ENCODE data around the gene ATF7IP. TPM values are rescaled to one million over a fixed set of nuclear protein-coding genes. Genes with fewer than 3 reads are reported as not detected.
"Not testable (repeated sequence)": the region's sequence is repeated elsewhere in the genome, so short reads cannot be mapped to it uniquely, and the experiment has no call there.

The ATF7IP gene, protein sequence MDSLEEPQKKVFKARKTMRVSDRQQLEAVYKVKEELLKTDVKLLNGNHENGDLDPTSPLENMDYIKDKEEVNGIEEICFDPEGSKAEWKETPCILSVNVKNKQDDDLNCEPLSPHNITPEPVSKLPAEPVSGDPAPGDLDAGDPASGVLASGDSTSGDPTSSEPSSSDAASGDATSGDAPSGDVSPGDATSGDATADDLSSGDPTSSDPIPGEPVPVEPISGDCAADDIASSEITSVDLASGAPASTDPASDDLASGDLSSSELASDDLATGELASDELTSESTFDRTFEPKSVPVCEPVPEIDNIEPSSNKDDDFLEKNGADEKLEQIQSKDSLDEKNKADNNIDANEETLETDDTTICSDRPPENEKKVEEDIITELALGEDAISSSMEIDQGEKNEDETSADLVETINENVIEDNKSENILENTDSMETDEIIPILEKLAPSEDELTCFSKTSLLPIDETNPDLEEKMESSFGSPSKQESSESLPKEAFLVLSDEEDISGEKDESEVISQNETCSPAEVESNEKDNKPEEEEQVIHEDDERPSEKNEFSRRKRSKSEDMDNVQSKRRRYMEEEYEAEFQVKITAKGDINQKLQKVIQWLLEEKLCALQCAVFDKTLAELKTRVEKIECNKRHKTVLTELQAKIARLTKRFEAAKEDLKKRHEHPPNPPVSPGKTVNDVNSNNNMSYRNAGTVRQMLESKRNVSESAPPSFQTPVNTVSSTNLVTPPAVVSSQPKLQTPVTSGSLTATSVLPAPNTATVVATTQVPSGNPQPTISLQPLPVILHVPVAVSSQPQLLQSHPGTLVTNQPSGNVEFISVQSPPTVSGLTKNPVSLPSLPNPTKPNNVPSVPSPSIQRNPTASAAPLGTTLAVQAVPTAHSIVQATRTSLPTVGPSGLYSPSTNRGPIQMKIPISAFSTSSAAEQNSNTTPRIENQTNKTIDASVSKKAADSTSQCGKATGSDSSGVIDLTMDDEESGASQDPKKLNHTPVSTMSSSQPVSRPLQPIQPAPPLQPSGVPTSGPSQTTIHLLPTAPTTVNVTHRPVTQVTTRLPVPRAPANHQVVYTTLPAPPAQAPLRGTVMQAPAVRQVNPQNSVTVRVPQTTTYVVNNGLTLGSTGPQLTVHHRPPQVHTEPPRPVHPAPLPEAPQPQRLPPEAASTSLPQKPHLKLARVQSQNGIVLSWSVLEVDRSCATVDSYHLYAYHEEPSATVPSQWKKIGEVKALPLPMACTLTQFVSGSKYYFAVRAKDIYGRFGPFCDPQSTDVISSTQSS
- total RNA-seq: 76.9 TPM
- long read RNA-seq, full-length matches to known transcripts: 10 of 27 reads
- long read RNA-seq, partial matches to known transcripts: 7 of 27 reads
- long read RNA-seq, other reads (novel, unspliced or antisense): 10 of 27 reads

DNA sequence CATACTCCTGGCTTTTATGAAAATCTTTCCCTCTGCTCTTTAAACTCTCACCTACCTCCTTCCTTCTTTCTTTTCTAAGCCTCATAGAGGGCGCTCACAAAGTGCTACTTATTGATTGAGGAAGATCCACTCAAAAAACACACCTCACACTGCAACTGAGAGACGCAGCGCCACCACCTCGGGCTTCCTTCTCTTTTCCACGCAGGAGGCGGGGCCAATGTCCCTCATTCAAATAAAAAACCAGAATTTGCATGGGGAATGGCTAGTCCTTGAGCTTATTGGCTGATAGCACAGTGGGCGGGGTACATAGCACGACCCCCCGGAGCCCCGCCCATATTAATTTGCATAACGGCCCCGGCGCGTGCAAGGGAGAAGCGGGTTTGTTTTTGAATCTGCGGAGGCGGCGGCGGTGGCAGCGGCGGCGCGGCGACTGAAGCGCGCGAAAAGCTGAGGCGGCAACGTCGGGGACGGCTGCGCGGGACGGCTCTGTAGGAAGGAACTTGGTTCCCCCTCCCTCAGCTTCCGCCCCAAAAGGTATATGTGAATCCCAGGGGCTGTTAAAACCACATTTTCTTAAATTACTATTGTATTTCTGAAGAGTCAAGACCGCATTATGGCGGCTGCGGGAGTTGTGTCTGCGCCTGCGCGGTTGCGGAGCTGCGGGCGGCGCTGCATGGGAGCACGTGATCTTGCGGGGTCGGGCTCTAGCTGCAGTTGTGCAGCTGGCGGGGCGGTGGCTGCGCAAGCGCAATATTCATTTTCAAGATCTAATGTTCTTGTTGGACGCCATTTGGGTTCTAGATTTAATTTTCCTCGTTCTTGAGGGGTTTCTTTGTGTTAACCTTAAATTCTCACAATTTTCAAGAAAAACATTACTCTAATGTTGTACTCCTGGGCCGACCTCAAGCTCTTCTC lies at the start of gene ATF7IP:
Gene ATF7IP, plus strand, starts transcription at position 389 of the 915 bp plus-strand sequence. CDS start 58,234 bp downstream, outside the sequence.
- TF ChIP-seq, protein P1, sequence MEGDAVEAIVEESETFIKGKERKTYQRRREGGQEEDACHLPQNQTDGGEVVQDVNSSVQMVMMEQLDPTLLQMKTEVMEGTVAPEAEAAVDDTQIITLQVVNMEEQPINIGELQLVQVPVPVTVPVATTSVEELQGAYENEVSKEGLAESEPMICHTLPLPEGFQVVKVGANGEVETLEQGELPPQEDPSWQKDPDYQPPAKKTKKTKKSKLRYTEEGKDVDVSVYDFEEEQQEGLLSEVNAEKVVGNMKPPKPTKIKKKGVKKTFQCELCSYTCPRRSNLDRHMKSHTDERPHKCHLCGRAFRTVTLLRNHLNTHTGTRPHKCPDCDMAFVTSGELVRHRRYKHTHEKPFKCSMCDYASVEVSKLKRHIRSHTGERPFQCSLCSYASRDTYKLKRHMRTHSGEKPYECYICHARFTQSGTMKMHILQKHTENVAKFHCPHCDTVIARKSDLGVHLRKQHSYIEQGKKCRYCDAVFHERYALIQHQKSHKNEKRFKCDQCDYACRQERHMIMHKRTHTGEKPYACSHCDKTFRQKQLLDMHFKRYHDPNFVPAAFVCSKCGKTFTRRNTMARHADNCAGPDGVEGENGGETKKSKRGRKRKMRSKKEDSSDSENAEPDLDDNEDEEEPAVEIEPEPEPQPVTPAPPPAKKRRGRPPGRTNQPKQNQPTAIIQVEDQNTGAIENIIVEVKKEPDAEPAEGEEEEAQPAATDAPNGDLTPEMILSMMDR (IDR thresholded peaks at IDR 0.05): peak; percentile 24
- no peaks in the 10 kb centered on the region for H3K27me3 ChIP-seq (ENCODE audit: low read depth)
- DNase-seq (peak; percentile 96), ATAC-seq (peak; percentile 97 to 99)
- no peaks in the 10 kb centered on the region for H3K36me3 ChIP-seq
- peak within 1 kb of the TSS; percentile 69 for H3K4me3 ChIP-seq
- H3K27ac ChIP-seq: peak within 1 kb of the TSS; percentile 98
- peaks cover 15% of the 10 kb centered on the region for H3K4me1 ChIP-seq
- intact Hi-C loops (cut with DNase I): loop anchor here (10.0 kb wide), 1 partner anchor 101 kb away; no protein-coding TSS in a partner anchor
- H3K9me3 ChIP-seq: no peaks in the 10 kb centered on the region

DNA sequence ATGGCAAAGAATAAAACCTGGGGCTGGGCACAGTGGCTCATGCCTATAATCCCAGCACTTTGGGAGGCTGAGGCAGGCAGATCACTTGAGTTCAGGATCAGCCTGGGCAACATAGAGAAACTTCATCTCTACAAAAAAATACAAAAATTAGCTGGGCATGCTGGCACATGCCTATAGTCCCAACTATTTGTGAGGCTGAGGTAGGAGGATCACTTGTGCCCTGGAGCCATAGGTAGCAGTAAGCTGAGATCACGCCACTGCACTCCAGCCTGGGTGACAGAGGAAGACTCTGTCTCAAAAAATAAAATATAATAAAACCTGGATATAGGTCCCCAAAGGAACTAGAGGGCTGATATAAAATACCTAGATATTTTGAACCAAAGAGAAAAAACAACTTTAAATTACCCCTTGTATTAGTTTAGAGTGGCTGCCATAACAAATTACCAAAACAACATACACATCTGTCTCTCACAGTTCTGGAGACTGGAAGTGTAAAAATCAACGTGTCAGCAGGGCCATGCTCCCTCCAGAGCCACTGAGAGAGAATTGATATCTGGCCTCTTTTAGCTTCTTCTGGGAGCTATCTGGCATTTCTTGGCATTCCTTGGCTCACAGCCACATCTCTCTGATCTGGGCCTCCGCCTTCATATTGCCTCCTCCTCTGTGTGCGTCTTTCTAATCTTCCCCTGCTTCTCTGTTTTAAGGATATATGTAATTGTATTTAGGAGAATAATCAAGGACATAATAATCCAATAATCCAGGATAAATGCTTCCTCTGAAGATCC lies 47.9 kb upstream of the ATF7IP start:
- H3K27ac ChIP-seq: no peak overlapping the region
- ATAC-seq: no peak
- TF ChIP-seq, protein P1 (IDR thresholded peaks at IDR 0.05): no peak

DNA sequence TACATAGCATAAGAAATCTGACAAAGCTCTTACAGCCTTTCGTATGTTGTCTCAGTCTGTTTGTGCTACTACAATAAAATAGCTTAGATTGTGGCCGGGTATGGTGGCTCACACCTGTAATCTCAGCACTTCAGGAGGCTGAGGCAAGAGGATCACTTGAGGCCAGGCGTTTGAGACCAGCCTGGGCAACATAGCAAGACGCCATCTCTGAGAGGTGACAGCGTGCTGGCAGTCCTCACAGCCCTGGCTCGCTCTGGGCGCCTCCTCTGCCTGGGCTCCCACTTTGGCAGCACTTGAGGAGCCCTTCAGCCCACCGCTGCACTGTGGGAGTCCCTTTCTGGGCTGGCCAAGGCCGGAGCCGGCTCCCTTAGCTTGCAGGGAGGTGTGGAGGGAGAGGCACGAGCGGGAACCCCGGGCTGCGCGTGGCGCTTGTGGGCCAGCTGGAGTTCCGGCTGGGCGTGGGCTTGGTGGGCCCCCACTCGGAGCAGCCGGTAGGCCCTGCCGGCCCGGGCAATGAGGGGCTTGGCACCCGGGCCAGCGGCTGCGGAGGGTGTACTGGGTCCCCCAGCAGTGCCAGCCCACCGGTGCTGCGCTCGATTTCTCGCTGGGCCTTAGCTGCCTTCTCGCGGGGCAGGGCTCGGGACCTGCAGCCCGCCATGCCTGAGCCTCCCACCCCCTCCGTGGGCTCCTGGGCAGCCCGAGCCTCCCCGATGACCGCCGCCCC lies 45.6 kb upstream of the ATF7IP start:
- ATAC-seq; H3K9me3 ChIP-seq; intact Hi-C loops (cut with DNase I); H3K27ac ChIP-seq; H3K36me3 ChIP-seq; DNase-seq; H3K4me1 ChIP-seq; H3K4me3 ChIP-seq; H3K27me3 ChIP-seq (ENCODE audit: low read depth): not testable (repeated sequence)

More for the DNA sequence above, 47.9 kb upstream of the ATF7IP start:
- intact Hi-C loops (cut with DNase I): no loop called here
- H3K27me3 ChIP-seq (ENCODE audit: low read depth): no peaks in the 10 kb centered on the region
- no peak overlapping the region for H3K4me3 ChIP-seq
- H3K9me3 ChIP-seq: no peaks in the 10 kb centered on the region
- DNase-seq: no peak
- no peaks in the 10 kb centered on the region for H3K36me3 ChIP-seq
- H3K4me1 ChIP-seq: no peaks in the 10 kb centered on the region

DNA sequence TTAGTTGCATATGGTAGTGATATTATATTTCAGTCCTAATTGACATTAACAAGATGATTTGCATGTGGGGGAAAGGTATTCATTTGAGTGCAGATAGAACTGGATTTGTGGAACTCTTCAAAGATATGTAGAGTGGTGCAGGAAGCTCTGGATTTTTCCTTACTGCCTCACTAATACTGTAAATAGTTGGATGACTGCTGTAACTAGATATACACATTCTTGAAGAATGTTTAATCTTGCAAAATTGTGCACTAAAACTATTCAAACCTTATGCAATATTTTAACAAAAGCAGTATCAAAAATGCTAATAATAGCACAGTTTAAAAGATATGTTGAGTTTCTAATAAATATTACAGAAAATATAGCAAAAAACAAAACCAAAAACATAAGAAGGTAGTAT lies 43.1 kb upstream of the ATF7IP start:
- intact Hi-C loops (cut with DNase I): no loop called here
- TF ChIP-seq, protein P1 (IDR thresholded peaks at IDR 0.05): no peak
- no peak for DNase-seq

More for the DNA sequence above, 43.1 kb upstream of the ATF7IP start:
- no peaks in the 10 kb centered on the region for H3K27me3 ChIP-seq (ENCODE audit: low read depth)
- H3K9me3 ChIP-seq: no peaks in the 10 kb centered on the region
- no peak overlapping the region for H3K4me3 ChIP-seq
- H3K36me3 ChIP-seq: no peaks in the 10 kb centered on the region
- no peak overlapping the region for H3K27ac ChIP-seq
- H3K4me1 ChIP-seq: no peaks in the 10 kb centered on the region
- ATAC-seq: no peak
